SK-N-SH (cell line): Measurements from ENCODE around the gene CASKIN2. TPM values are rescaled to one million over a fixed set of nuclear protein-coding genes. Genes with fewer than 3 reads are reported as not detected.

Source experiments
- CTCF ChIA-PET: fragments of 300-600, 350-600 bp; formaldehyde crosslinking; extraction: SDS; loops from one replicate; lab custom pipeline; 2021; lab: Yijun Ruan, JAX
- POLR2A ChIA-PET: fragments of 350-600 bp; sonication (Branson Sonifier 250); formaldehyde crosslinking; extraction: SDS; loops from one replicate; lab custom pipeline; 2020; ENCODE audit warnings: antibody characterized with exemption, inconsistent platforms; lab: Yijun Ruan, JAX
- DNase-seq: peaks from one replicate; pipeline ENCODE4 v3.0.0; 2012
- H2AFZ ChIP-seq: fragments of 200-600 bp; sonication (generic); 2 replicates; pipeline ENCODE4 v1.8.1; 2016; ENCODE audit warnings: antibody characterized with exemption, mild to moderate bottlenecking, low read depth
- H3F3A ChIP-seq: fragments of 200-600 bp; sonication (generic); replicated peaks from 2 replicates; pipeline ENCODE3; 2016; ENCODE audit warnings: antibody characterized with exemption, mild to moderate bottlenecking; ENCODE audit not compliant: insufficient read depth
- H3K27ac ChIP-seq, 2 experiments: fragments of 200-500 bp in 1 of 2; fragments of 200-600 bp in 1 of 2; sonication (Bioruptor generic) in 1 of 2; sonication (generic), shearing (Covaris generic) in 1 of 2; 2 replicates each; pipeline versions ENCODE4 v1.5.1 to v1.6.1; 2014 to 2016; ENCODE audit warnings: low read depth in 2 of 2, inconsistent platforms in 1 of 2, low read length in 1 of 2, mild to moderate bottlenecking in 1 of 2, mixed read lengths in 1 of 2
- H3K27me3 ChIP-seq: fragments of 200-600 bp; sonication (generic), shearing (Covaris generic); 2 replicates; pipeline ENCODE4 v1.6.1; 2016; ENCODE audit warnings: mixed run types; ENCODE audit not compliant: insufficient read depth
- H3K36me3 ChIP-seq, 2 experiments: fragments of 200-500 bp in 1 of 2; fragments of 200-600 bp in 1 of 2; sonication (Bioruptor generic) in 1 of 2; sonication (generic) in 1 of 2; replicated peaks in 1 of 2; 2 replicates each; pipeline versions ENCODE3 to v1.5.1; 2014 to 2016; ENCODE audit warnings: low read length in 1 of 2, mild to moderate bottlenecking in 1 of 2; ENCODE audit not compliant: insufficient read depth in 2 of 2, control insufficient read depth in 1 of 2
- H3K4me1 ChIP-seq, 2 experiments: fragments of 200-500 bp in 1 of 2; fragments of 200-600 bp in 1 of 2; sonication (Bioruptor generic) in 1 of 2; sonication (generic), shearing (Covaris generic) in 1 of 2; 2 replicates each; pipeline versions ENCODE4 v1.5.1 to v1.6.1; 2014 to 2016; ENCODE audit warnings: low read depth in 1 of 2, low read length in 1 of 2, mixed run types in 1 of 2; ENCODE audit not compliant: insufficient read depth in 2 of 2, control insufficient read depth in 1 of 2
- H3K4me2 ChIP-seq: fragments of 200-600 bp; sonication (generic), shearing (Covaris generic); 2 replicates; pipeline ENCODE4 v1.6.1; 2017; ENCODE audit warnings: mixed run types
- H3K4me3 ChIP-seq, 2 experiments: fragments of 200-500 bp in 1 of 2; fragments of 200-600 bp in 1 of 2; sonication (Bioruptor generic) in 1 of 2; sonication (generic), shearing (Covaris generic) in 1 of 2; 2 replicates each; pipeline versions ENCODE4 v1.5.1 to v1.8.1; 2014 to 2016; ENCODE audit warnings: low read depth in 2 of 2, inconsistent platforms in 1 of 2, low read length in 1 of 2, mild to moderate bottlenecking in 1 of 2, mixed read lengths in 1 of 2, moderate library complexity in 1 of 2
- H3K79me2 ChIP-seq: fragments of 200-600 bp; sonication (generic); 2 replicates; pipeline ENCODE4 v1.8.1; 2017; ENCODE audit warnings: mild to moderate bottlenecking; ENCODE audit not compliant: insufficient read depth
- H3K9ac ChIP-seq: fragments of 200-600 bp; sonication (generic); 2 replicates; pipeline ENCODE4 v1.6.1; 2017; ENCODE audit warnings: mixed run types
- H3K9me2 ChIP-seq: fragments of 200-600 bp; sonication (generic); 2 replicates; pipeline ENCODE4 v1.6.1; 2017; ENCODE audit warnings: mixed run types
- H3K9me3 ChIP-seq: fragments of 200-600 bp; sonication (generic); 2 replicates; pipeline ENCODE4 v1.6.1; 2017; ENCODE audit warnings: mixed run types, mild to moderate bottlenecking, moderate library complexity
- H4K20me1 ChIP-seq: fragments of 200-600 bp; sonication (generic); 2 replicates; pipeline ENCODE4 v1.6.1; 2017; ENCODE audit warnings: mild to moderate bottlenecking, mixed run types; ENCODE audit not compliant: insufficient read depth
- CHD2 ChIP-seq: fragments of 150-350 bp; IDR thresholded peaks from 2 replicates; pipeline ENCODE4 v1.6.1; 2018; ENCODE audit warnings: low read length; ENCODE audit not compliant: partially characterized antibody
- CTCF ChIP-seq: fragments of 200-600 bp; sonication (generic); IDR thresholded peaks from 2 replicates; pipeline ENCODE4 v1.6.1; 2017; ENCODE audit warnings: antibody characterized with exemption, mild to moderate bottlenecking, moderate library complexity
- EP300 ChIP-seq, 2 experiments: IDR thresholded peaks; 2 replicates each; pipeline versions ENCODE4 v1.4.0 to v1.6.1; 2012; ENCODE audit warnings: borderline replicate concordance in 1 of 2, low read depth in 1 of 2, low read length in 1 of 2
- EZH2phosphoT487 ChIP-seq: fragments of 200-600 bp; sonication (generic); IDR thresholded peaks from 2 replicates; pipeline ENCODE4 v1.6.1; 2017; ENCODE audit warnings: low read depth, mixed run types, mild to moderate bottlenecking, antibody characterized with exemption, moderate library complexity, borderline replicate concordance
- FOXM1 ChIP-seq: IDR thresholded peaks from 2 replicates; pipeline ENCODE4 v1.4.0; 2012; ENCODE audit warnings: low read depth, mild to moderate bottlenecking
- GABPA ChIP-seq: IDR thresholded peaks from 2 replicates; pipeline ENCODE4 v1.4.0; 2012; ENCODE audit warnings: low read depth, mild to moderate bottlenecking
- GATA2 ChIP-seq: sonication (generic); formaldehyde crosslinking; IDR thresholded peaks from 2 replicates; pipeline ENCODE4 v1.5.0; 2020; ENCODE audit warnings: mild to moderate bottlenecking, missing genetic modification reagents
- IRF3 ChIP-seq: fragments of 150-350 bp; IDR thresholded peaks from 2 replicates; pipeline ENCODE4 v1.6.1; 2016; ENCODE audit warnings: mild to moderate bottlenecking, low read depth, low read length
- JUND ChIP-seq: IDR thresholded peaks from 2 replicates; pipeline ENCODE4 v1.4.0; 2012
- MEF2A ChIP-seq: IDR thresholded peaks from 2 replicates; pipeline ENCODE4 v1.4.0; 2012; ENCODE audit warnings: low read depth, borderline replicate concordance
- NFIC ChIP-seq: IDR thresholded peaks from 2 replicates; pipeline ENCODE4 v1.4.0; 2012; ENCODE audit warnings: borderline replicate concordance
- NRF1 ChIP-seq: IDR thresholded peaks from 2 replicates; pipeline ENCODE4 v1.6.1; 2012; ENCODE audit warnings: low read depth, mild to moderate bottlenecking, low read length
- RAD21 ChIP-seq: IDR thresholded peaks from 2 replicates; pipeline ENCODE4 v1.6.1; 2012; ENCODE audit warnings: mild to moderate bottlenecking, low read length
- RCOR1 ChIP-seq: fragments of 150-350 bp; IDR thresholded peaks from 2 replicates; pipeline ENCODE4 v1.6.1; 2017; ENCODE audit warnings: antibody characterized with exemption, low read length
- REST ChIP-seq: IDR thresholded peaks from 2 replicates; pipeline ENCODE4 v1.6.1; 2012; ENCODE audit warnings: mild to moderate bottlenecking, low read depth, low read length, moderate library complexity
- RXRA ChIP-seq: IDR thresholded peaks from 2 replicates; pipeline ENCODE4 v1.4.0; 2012; ENCODE audit warnings: low read depth, mild to moderate bottlenecking, borderline replicate concordance
- SIN3A ChIP-seq: IDR thresholded peaks from 2 replicates; pipeline ENCODE4 v1.6.1; 2012; ENCODE audit warnings: low read depth, mild to moderate bottlenecking, low read length, moderate library complexity, borderline replicate concordance
- TCF12 ChIP-seq: IDR thresholded peaks from 2 replicates; pipeline ENCODE4 v1.4.0; 2012
- USF1 ChIP-seq: IDR thresholded peaks from 2 replicates; pipeline ENCODE4 v1.4.0; 2012; ENCODE audit warnings: low read depth, borderline replicate concordance
- WGBS: methylation state at CpG from one replicate; pipeline ENCODE4 v1.1.6; 2017; ENCODE audit warnings: low lambda C conversion rate; 5-methylcytosine and 5-hydroxymethylcytosine counted together
- polyA plus RNA-seq, 3 experiments: library from polyadenylated mRNA; depleted of rRNA; stranded (reverse); fragments of >200 nt; gene quantifications; 2 replicates each; pipeline ENCODE4 v1.2.3, GENCODE V29; 2012

Gene CASKIN2
- polyA plus RNA-seq, 1 of the 3 experiments (the other 2 are of a cell fraction): 6.5 TPM

- no peak overlapping the region for H3K27ac ChIP-seq
- peaks cover 0 to 24% of the 10 kb centered on the region in 2 experiments; a peak in 1 of 4 replicates for H3K4me1 ChIP-seq
- no peak overlapping the region for H3K4me2 ChIP-seq
- CTCF ChIA-PET: interaction anchor here (0.7 to 4.2 kb wide), 12 partner anchors 9 to 248 kb away, joined by 3 to 37 read pairs (median 4); partner anchors contain the start of genes MIF4GD and TMEM94
- peaks cover 14% of the 10 kb centered on the region for H4K20me1 ChIP-seq
- no peaks in the 10 kb centered on the region for H3K9me3 ChIP-seq
- no peaks in the 10 kb centered on the region for H3K27me3 ChIP-seq
- no peak overlapping the region for H3K9ac ChIP-seq
- 95% methylated on average over 3 of the region's 3 CpGs for WGBS
- H3K79me2 ChIP-seq: peaks cover 20% of the 10 kb centered on the region; the same call in 1 of the 2 replicates
- DNase-seq: no peak
- H3K36me3 ChIP-seq: peaks cover 13 to 16% of the 10 kb centered on the region in 2 experiments
- TF ChIP-seq RAD21: no peak
- no peak for TF ChIP-seq IRF3
- no peak for TF ChIP-seq EP300 (IDR thresholded peaks at IDR 0.05; ENCODE audit: borderline replicate concordance in 1 of 2, low read depth in 1 of 2, low read length in 1 of 2)
- no peak for TF ChIP-seq NFIC
- no peak for TF ChIP-seq CHD2
- TF ChIP-seq NRF1: no peak
- no peak for TF ChIP-seq JUND
- no peak for TF ChIP-seq SIN3A
- TF ChIP-seq USF1: no peak
- no peak for TF ChIP-seq FOXM1
- no peak for TF ChIP-seq TCF12
- no peak for TF ChIP-seq MEF2A
- TF ChIP-seq RXRA: no peak
- TF ChIP-seq CTCF: no peak
- TF ChIP-seq EZH2phosphoT487: no peak
- TF ChIP-seq GATA2 (CRISPR knock-in tag): no peak
- no peak for TF ChIP-seq RCOR1
- no peak for TF ChIP-seq REST
- TF ChIP-seq GABPA: no peak
- TF ChIP-seq, all 33 proteins: peak for 0
- no peak overlapping the region for H3K4me3 ChIP-seq
- no peak overlapping the region for H2AFZ ChIP-seq
- POLR2A ChIA-PET: no interaction called here
- peaks cover 7% of the 10 kb centered on the region for H3F3A ChIP-seq
- no peaks in the 10 kb centered on the region for H3K9me2 ChIP-seq
Observed at GRCh38 chr17:75518201-75518600, 2.9 kb upstream of the CASKIN2 start.
